Measurements from ENCODE around the gene TMEM114. TPM values are rescaled to one million over a fixed set of nuclear protein-coding genes. Genes with fewer than 3 reads are reported as not detected.

The TMEM114 gene
- total RNA-seq: not detected in 2 replicates

- DNase-seq: no peak
Observed at GRCh38 chr16:8589900-8590688, at the start of gene TMEM114. Gene TMEM114 (minus strand): TSS chr16:8590511. CDS start chr16:8589838, 673 bp downstream.

GRCh38 chr16:8639694-8640093, 49.4 kb upstream of the TMEM114 start:
- DNase-seq: no peak

- peak; percentile 23 for DNase-seq
Observed at GRCh38 chr16:8634991-8635736, 44.9 kb upstream of the TMEM114 start.

- no peak for DNase-seq
Observed at GRCh38 chr16:8632675-8633182, 42.4 kb upstream of the TMEM114 start.

GRCh38 chr16:8631818-8632465, 41.6 kb upstream of the TMEM114 start:
- DNase-seq: no peak

- no peak for DNase-seq
Observed at GRCh38 chr16:8631373-8631772, 41.1 kb upstream of the TMEM114 start.

- no peak for DNase-seq
Observed at GRCh38 chr16:8630255-8630953, 40.1 kb upstream of the TMEM114 start.

- DNase-seq: no peak
Observed at GRCh38 chr16:8628981-8629725, 38.8 kb upstream of the TMEM114 start.

GRCh38 chr16:8627456-8627855, 37.1 kb upstream of the TMEM114 start:
- DNase-seq: no peak

GRCh38 chr16:8626946-8627345, 36.6 kb upstream of the TMEM114 start:
- no peak for DNase-seq

- no peak for DNase-seq
Observed at GRCh38 chr16:8625491-8626087, 35.3 kb upstream of the TMEM114 start.

- no peak for DNase-seq
Observed at GRCh38 chr16:8623634-8624033, 33.3 kb upstream of the TMEM114 start.

GRCh38 chr16:8622315-8622656, 32.0 kb upstream of the TMEM114 start:
- no peak for DNase-seq

GRCh38 chr16:8621572-8622314, 31.4 kb upstream of the TMEM114 start, which contains the start of gene METTL22:
Gene METTL22 (plus strand): TSS chr16:8621698. CDS start chr16:8625666, 3,968 bp downstream.
- peak; percentile 94 for DNase-seq

GRCh38 chr16:8621222-8621571, 30.9 kb upstream of the TMEM114 start:
- DNase-seq: no peak

- no peak for DNase-seq
Observed at GRCh38 chr16:8620535-8620934, 30.2 kb upstream of the TMEM114 start.

GRCh38 chr16:8619671-8620370, 29.5 kb upstream of the TMEM114 start:
- no peak for DNase-seq

- DNase-seq: no peak
Observed at GRCh38 chr16:8614435-8615029, 24.2 kb upstream of the TMEM114 start.

GRCh38 chr16:8611886-8612600, 21.7 kb upstream of the TMEM114 start:
- no peak for DNase-seq

Measured in dermis blood vessel endothelial cell (primary cell).